WTC11 (cell line): ENCODE measurements around the gene PDZRN4. TPM values are rescaled to one million over a fixed set of nuclear protein-coding genes. Genes with fewer than 3 reads are reported as not detected.

Experiments
- ATAC-seq: fragments of 200-7000 bp; cut with Tn5 transposase; 2 replicates; pipeline ENCODE4 v1.10.0; 2021; ENCODE audit warnings: mild to moderate bottlenecking, moderate library complexity
- CTCF ChIA-PET: fragments of 300-600 bp; sonication (Branson Sonifier 250); formaldehyde crosslinking; loops from one replicate; lab custom pipeline; 2021; ENCODE audit warnings: antibody characterized with exemption; lab: Charles Lee
- POLR2A ChIA-PET: fragments of 350-600 bp; sonication (Branson Sonifier 250); formaldehyde crosslinking; loops from one replicate; lab custom pipeline; 2021; ENCODE audit warnings: antibody characterized with exemption; lab: Charles Lee
- DNase-seq: peaks from one replicate; pipeline ENCODE4 v3.0.0; 2021; ENCODE audit warnings: low spot score
- H3K27ac Mint-ChIP-seq: 2 replicates; pipeline ENCODE4 v1.8.0; 2021; ENCODE audit warnings: mixed read lengths
- H3K27me3 Mint-ChIP-seq: 2 replicates; pipeline ENCODE4 v1.8.0; 2021; ENCODE audit warnings: low read depth, mild to moderate bottlenecking, moderate library complexity, mixed read lengths
- H3K36me3 Mint-ChIP-seq: 2 replicates; pipeline ENCODE4 v1.8.0; 2021; ENCODE audit warnings: mixed read lengths
- H3K4me1 Mint-ChIP-seq: 2 replicates; pipeline ENCODE4 v1.8.0; 2022; ENCODE audit warnings: mixed read lengths
- H3K4me3 Mint-ChIP-seq: 2 replicates; pipeline ENCODE4 v1.8.0; 2021; ENCODE audit warnings: mild to moderate bottlenecking, moderate library complexity, mixed read lengths
- H3K9me3 Mint-ChIP-seq: 2 replicates; pipeline ENCODE4 v1.8.0; 2021; ENCODE audit warnings: mixed read lengths
- ATF1 ChIP-seq: sonication (generic); formaldehyde crosslinking; IDR thresholded peaks from 2 replicates; pipeline ENCODE4 v1.8.1; 2023; ENCODE audit warnings: mild to moderate bottlenecking, moderate library complexity, missing genetic modification reagents
- ATF3 ChIP-seq: sonication (generic); formaldehyde crosslinking; conservative IDR thresholded peaks from 2 replicates; pipeline ENCODE4 v1.8.1; 2022; ENCODE audit warnings: mild to moderate bottlenecking, missing genetic modification reagents
- ETV6 ChIP-seq: sonication (generic); formaldehyde crosslinking; IDR thresholded peaks from 2 replicates; pipeline ENCODE4 v1.8.1; 2022; ENCODE audit warnings: mild to moderate bottlenecking, missing genetic modification reagents
- FOXP1 ChIP-seq: sonication (generic); formaldehyde crosslinking; IDR thresholded peaks from 2 replicates; pipeline ENCODE4 v1.8.0; 2022; ENCODE audit warnings: missing genetic modification reagents, mild to moderate bottlenecking, moderate library complexity, borderline replicate concordance
- HMGA2 ChIP-seq: fragments of 250-450 bp; sonication (Bioruptor Pico); IDR thresholded peaks from 2 replicates; pipeline ENCODE4 v1.4.0; 2021; ENCODE audit warnings: mild to moderate bottlenecking, moderate library complexity
- MAX ChIP-seq: sonication (generic); formaldehyde crosslinking; IDR thresholded peaks from 2 replicates; pipeline ENCODE4 v1.8.0; 2022; ENCODE audit warnings: mild to moderate bottlenecking, missing genetic modification reagents
- MXD4 ChIP-seq: fragments of 250-450 bp; sonication (Bioruptor Pico); IDR thresholded peaks from 2 replicates; pipeline ENCODE4 v1.8.0; 2021; ENCODE audit warnings: mild to moderate bottlenecking, moderate library complexity, borderline replicate concordance
- NR3C1 ChIP-seq: sonication (generic); formaldehyde crosslinking; conservative IDR thresholded peaks from 2 replicates; pipeline ENCODE4 v1.8.1; 2023; ENCODE audit warnings: low read depth, mild to moderate bottlenecking, missing genetic modification reagents
- SMAD3 ChIP-seq: sonication (generic); formaldehyde crosslinking; IDR thresholded peaks from 2 replicates; pipeline ENCODE4 v1.8.0; 2022; ENCODE audit warnings: missing genetic modification reagents, mild to moderate bottlenecking, borderline replicate concordance
- TEAD4 ChIP-seq: sonication (generic); formaldehyde crosslinking; IDR thresholded peaks from 2 replicates; pipeline ENCODE4 v1.8.0; 2022; ENCODE audit warnings: mild to moderate bottlenecking, missing genetic modification reagents
- ZNF263 ChIP-seq: sonication (generic); formaldehyde crosslinking; IDR thresholded peaks from 2 replicates; pipeline ENCODE4 v1.8.1; 2022; ENCODE audit warnings: low read depth, mild to moderate bottlenecking, moderate library complexity, missing genetic modification reagents
- ZNF281 ChIP-seq: sonication (generic); formaldehyde crosslinking; IDR thresholded peaks from 2 replicates; pipeline ENCODE4 v1.8.0; 2023; ENCODE audit warnings: mild to moderate bottlenecking, missing genetic modification reagents
- ZNF532 ChIP-seq: fragments of 250-450 bp; sonication (Bioruptor Pico); IDR thresholded peaks from 2 replicates; pipeline ENCODE4 v1.9.0; 2021; ENCODE audit warnings: mild to moderate bottlenecking, borderline replicate concordance
- total RNA-seq: library from RNA; stranded (reverse); gene quantifications from 3 replicates; pipeline ENCODE4 v1.2.3, GENCODE V29; 2021
- TF ChIP-seq, protein P1 (sequence below): sonication (generic); formaldehyde crosslinking; IDR thresholded peaks from 2 replicates; pipeline ENCODE4 v1.8.1; 2022; ENCODE audit warnings: low read depth, mild to moderate bottlenecking, moderate library complexity, missing genetic modification reagents, borderline replicate concordance
- TF ChIP-seq, protein P2 (sequence below): sonication (generic); formaldehyde crosslinking; IDR thresholded peaks from 2 replicates; pipeline ENCODE4 v1.8.1; 2022; ENCODE audit warnings: missing genetic modification reagents, borderline replicate concordance

Gene PDZRN4
- total RNA-seq, 1 experiment from 2014 or later, result 0.09 TPM

DNA sequence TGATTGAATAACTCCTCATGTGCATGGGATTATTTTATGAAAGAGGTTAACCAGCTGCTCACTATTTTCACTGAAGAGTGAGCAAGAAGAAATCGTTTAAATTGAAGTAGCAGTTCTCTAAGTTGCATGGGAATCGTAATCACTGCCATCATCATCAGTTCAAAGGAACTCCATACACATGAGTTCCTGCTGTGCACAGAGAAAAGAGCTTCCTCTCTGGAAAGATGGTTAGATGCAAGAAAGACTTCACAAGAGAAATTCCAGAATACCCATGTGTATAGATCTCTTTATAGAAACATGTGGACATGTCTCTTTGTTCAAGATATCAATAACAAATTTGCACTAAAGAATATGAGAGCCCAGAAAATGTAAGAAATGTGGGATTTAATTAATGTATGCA lies 291.3 kb downstream of the PDZRN4 start:
- TF ChIP-seq, protein P1, sequence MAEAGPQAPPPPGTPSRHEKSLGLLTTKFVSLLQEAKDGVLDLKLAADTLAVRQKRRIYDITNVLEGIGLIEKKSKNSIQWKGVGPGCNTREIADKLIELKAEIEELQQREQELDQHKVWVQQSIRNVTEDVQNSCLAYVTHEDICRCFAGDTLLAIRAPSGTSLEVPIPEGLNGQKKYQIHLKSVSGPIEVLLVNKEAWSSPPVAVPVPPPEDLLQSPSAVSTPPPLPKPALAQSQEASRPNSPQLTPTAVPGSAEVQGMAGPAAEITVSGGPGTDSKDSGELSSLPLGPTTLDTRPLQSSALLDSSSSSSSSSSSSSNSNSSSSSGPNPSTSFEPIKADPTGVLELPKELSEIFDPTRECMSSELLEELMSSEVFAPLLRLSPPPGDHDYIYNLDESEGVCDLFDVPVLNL (CRISPR knock-in tag), result no peak
- no peak for TF ChIP-seq FOXP1
- TF ChIP-seq TEAD4 (CRISPR knock-in tag), result no peak
- no peak overlapping the region for H3K27ac Mint-ChIP-seq
- peaks cover 6% of the 10 kb centered on the region; the same call in 1 of the 2 replicates for H3K9me3 Mint-ChIP-seq
- ChIA-PET POLR2A (no interaction called here), CTCF (interaction anchor here (1.2 kb wide), 1 partner anchor 544 kb away, joined by 4 read pairs; no protein-coding TSS in a partner anchor)
- no peak for DNase-seq
- H3K27me3 Mint-ChIP-seq, result no peaks in the 10 kb centered on the region
- no peak overlapping the region for H3K4me3 Mint-ChIP-seq
- peaks cover 39% of the 10 kb centered on the region for H3K4me1 Mint-ChIP-seq
- no peaks in the 10 kb centered on the region for H3K36me3 Mint-ChIP-seq
- no peak for ATAC-seq

- Mint-ChIP-seq H3K4me1 (peaks cover 5% of the 10 kb centered on the region; the same call in 1 of the 2 replicates), H3K36me3 (no peaks in the 10 kb centered on the region), H3K9me3 (peaks cover 6% of the 10 kb centered on the region; the same call in 1 of the 2 replicates), H3K27ac (no peak overlapping the region), H3K4me3 (no peak overlapping the region), H3K27me3 (no peaks in the 10 kb centered on the region; the same call in 1 of the 2 replicates)
- no peak for TF ChIP-seq HMGA2
- TF ChIP-seq NR3C1 (CRISPR knock-in tag), result no peak
- TF ChIP-seq ATF3 (CRISPR knock-in tag), result no peak
- no peak for TF ChIP-seq MAX
- TF ChIP-seq ETV6 (CRISPR knock-in tag), result no peak
- no peak for TF ChIP-seq ZNF281
- TF ChIP-seq ZNF263 (CRISPR knock-in tag), result no peak
- TF ChIP-seq ATF1, result no peak
- TF ChIP-seq SMAD3, result no peak
- no peak for TF ChIP-seq ZNF532 (CRISPR knock-in tag)
- no peak for TF ChIP-seq FOXP1
- TF ChIP-seq, protein P2, sequence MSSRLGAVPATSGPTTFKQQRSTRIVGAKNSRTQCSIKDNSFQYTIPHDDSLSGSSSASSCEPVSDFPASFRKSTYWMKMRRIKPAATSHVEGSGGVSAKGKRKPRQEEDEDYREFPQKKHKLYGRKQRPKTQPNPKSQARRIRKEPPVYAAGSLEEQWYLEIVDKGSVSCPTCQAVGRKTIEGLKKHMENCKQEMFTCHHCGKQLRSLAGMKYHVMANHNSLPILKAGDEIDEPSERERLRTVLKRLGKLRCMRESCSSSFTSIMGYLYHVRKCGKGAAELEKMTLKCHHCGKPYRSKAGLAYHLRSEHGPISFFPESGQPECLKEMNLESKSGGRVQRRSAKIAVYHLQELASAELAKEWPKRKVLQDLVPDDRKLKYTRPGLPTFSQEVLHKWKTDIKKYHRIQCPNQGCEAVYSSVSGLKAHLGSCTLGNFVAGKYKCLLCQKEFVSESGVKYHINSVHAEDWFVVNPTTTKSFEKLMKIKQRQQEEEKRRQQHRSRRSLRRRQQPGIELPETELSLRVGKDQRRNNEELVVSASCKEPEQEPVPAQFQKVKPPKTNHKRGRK (CRISPR knock-in tag), result no peak
- TF ChIP-seq MXD4 (CRISPR knock-in tag), result no peak
- ChIA-PET POLR2A (no interaction called here), CTCF (interaction anchor here (1.6 kb wide), 1 partner anchor 539 kb away, joined by 3 read pairs; no protein-coding TSS in a partner anchor)
- DNase-seq, result no peak
- no peak for ATAC-seq
Observed at GRCh38 chr12:41485203-41485602, 297.1 kb downstream of the PDZRN4 start.
